Stimulated activated CD8-positive, alpha-beta memory T cell treated with anti-CD3 and anti-CD28 coated beads, Interleukin-15, amount 100 ng/mL, for 48 hours (primary cell): Measurements from ENCODE around the gene C6orf89.

Source experiments
- DNase-seq, 2 donors: peaks; one replicate each; pipeline ENCODE4 v3.0.0-alpha.2; 2020; ENCODE audit warnings: low read depth in 2 of 2

C6orf89 gene

GRCh38 chr6:36968266-36968977 is 82.7 kb downstream of the C6orf89 start:
- no peak for DNase-seq

GRCh38 chr6:36969240-36969691 is 83.5 kb downstream of the C6orf89 start:
- no peak for DNase-seq

GRCh38 chr6:36969988-36970891 is 84.5 kb downstream of the C6orf89 start:
- DNase-seq, result no peak

GRCh38 chr6:36970892-36971842 is 85.4 kb downstream of the C6orf89 start:
- DNase-seq, result no peak

GRCh38 chr6:36971921-36972673 is 86.3 kb downstream of the C6orf89 start:
- no peak for DNase-seq

GRCh38 chr6:36973190-36973589 is 87.4 kb downstream of the C6orf89 start:
- DNase-seq, result no peak

- no peak for DNase-seq
Observed at GRCh38 chr6:36973647-36974046, 87.9 kb downstream of the C6orf89 start.

GRCh38 chr6:36975231-36976006 is 89.7 kb downstream of the C6orf89 start:
- DNase-seq, result no peak

GRCh38 chr6:36976007-36976264 is 90.2 kb downstream of the C6orf89 start:
- no peak for DNase-seq

- no peak for DNase-seq
Observed at GRCh38 chr6:36976509-36976908, 90.8 kb downstream of the C6orf89 start.

- DNase-seq, result no peak
Observed at GRCh38 chr6:36976931-36977330, 91.2 kb downstream of the C6orf89 start.

GRCh38 chr6:36977470-36977941 is 91.8 kb downstream of the C6orf89 start:
- no peak for DNase-seq
